Natural killer cell (primary cell): ENCODE measurements around the gene FOXP1. TPM values are rescaled to one million over a fixed set of nuclear protein-coding genes. Genes with fewer than 3 reads are reported as not detected.

Source experiments
- ATAC-seq, 3 donors: fragments of 150-1000 bp in 2 of 3; fragments of 200-7000 bp in 1 of 3; cut with Tn5 transposase; 1 replicate in 1 of 3; 2 replicates in 2 of 3; pipeline ENCODE4 v1.10.0; 2021; ENCODE audit warnings: mild to moderate bottlenecking in 2 of 3, moderate library complexity in 2 of 3
- DNase-seq, 2 donors: peaks; one replicate each; pipeline versions ENCODE4 v3.0.0 to v3.0.0-alpha.2; 2013 to 2021; ENCODE audit warnings: mixed read lengths in 1 of 2
- H3K27ac ChIP-seq: one replicate; pipeline ENCODE4 v1.5.1; 2013; ENCODE audit warnings: mild to moderate bottlenecking, low read length
- H3K27me3 ChIP-seq: one replicate; pipeline ENCODE4 v1.6.1; 2013; ENCODE audit warnings: low read length; ENCODE audit not compliant: control insufficient read depth, insufficient read depth
- H3K36me3 ChIP-seq: one replicate; pipeline ENCODE4 v1.6.1; 2013; ENCODE audit warnings: low read length; ENCODE audit not compliant: control insufficient read depth, insufficient read depth
- H3K4me1 ChIP-seq: one replicate; pipeline ENCODE4 v1.6.1; 2013; ENCODE audit warnings: low read length; ENCODE audit not compliant: control insufficient read depth, insufficient read depth
- H3K4me3 ChIP-seq: one replicate; pipeline ENCODE4 v1.5.1; 2013; ENCODE audit warnings: low read length
- H3K9me3 ChIP-seq: one replicate; pipeline ENCODE4 v1.6.1; 2013; ENCODE audit warnings: low read length; ENCODE audit not compliant: control insufficient read depth, insufficient read depth
- H3K27ac Mint-ChIP-seq, 2 donors: one replicate each; pipeline ENCODE4 v1.8.0; 2022; ENCODE audit warnings: mild to moderate bottlenecking in 2 of 2, mixed read lengths in 2 of 2, moderate library complexity in 1 of 2
- H3K27me3 Mint-ChIP-seq, 2 donors: one replicate each; pipeline ENCODE4 v1.8.0; 2022; ENCODE audit warnings: low read depth in 2 of 2, mixed read lengths in 2 of 2
- H3K36me3 Mint-ChIP-seq: one replicate; pipeline ENCODE4 v1.8.0; 2022; ENCODE audit warnings: mixed read lengths
- H3K4me1 Mint-ChIP-seq, 2 donors: one replicate each; pipeline ENCODE4 v1.8.0; 2022; ENCODE audit warnings: mixed read lengths in 2 of 2
- H3K4me3 Mint-ChIP-seq: one replicate; pipeline ENCODE4 v1.8.0; 2022; ENCODE audit warnings: mild to moderate bottlenecking, moderate library complexity, mixed read lengths
- H3K9me3 Mint-ChIP-seq, 2 donors: one replicate each; pipeline ENCODE4 v1.8.0; 2022; ENCODE audit warnings: mixed read lengths in 2 of 2
- CTCF ChIP-seq: fragments of 200-600 bp; IDR thresholded peaks from one replicate; pipeline ENCODE4 v1.8.0; 2022; ENCODE audit warnings: antibody characterized with exemption
- WGBS: methylation state at CpG from one replicate; pipeline ENCODE4 v1.1.7; 2013; ENCODE audit warnings: missing lambda C conversion rate; ENCODE audit not compliant: insufficient coverage; 5-methylcytosine and 5-hydroxymethylcytosine counted together
- intact Hi-C: fragments of 100-400 bp; cut with micrococcal nuclease; formaldehyde crosslinking; loops from one replicate; pipeline ENCODE4 v1.14.2; 2022
- total RNA-seq, 4 donors: library from RNA; stranded (reverse); fragments of 120-200 nt in 1 of 4; gene quantifications; one replicate each; pipeline versions ENCODE4 v1.2.3 to v1.2.4, GENCODE V29; 2013 to 2022

FOXP1 gene
- total RNA-seq, 3 donors from 2014 or later (not counting 1 experiment from before 2014, with no cell fraction given) = 166 to 185 (median 166) TPM

GRCh38 chr3:71585131-71585530, 1.6 kb upstream of the FOXP1 start:
- Histone ChIP-seq H3K36me3 (no peaks in the 10 kb centered on the region), H3K27ac (peak overlapping the region; percentile 80), H3K9me3 (no peaks in the 10 kb centered on the region), H3K27me3 (no peaks in the 10 kb centered on the region), H3K4me1 (peaks cover 21% of the 10 kb centered on the region), H3K4me3 (peak overlapping the region; percentile 77)
- H3K4me3 Mint-ChIP-seq = peak overlapping the region; percentile 98
- intact Hi-C loops = loop anchor here (10.0 kb wide), 1 partner anchor 1520 kb away; no protein-coding TSS in a partner anchor
- no CpG with 5 or more reads among the region's 5 CpGs for WGBS
- ATAC-seq (no peak), DNase-seq (peak in 1 of 2 donors; percentile 30)
- no peak for TF ChIP-seq CTCF
- peaks cover 6 to 8% of the 10 kb centered on the region in 2 donors for H3K27me3 Mint-ChIP-seq
- no peaks in the 10 kb centered on the region for H3K9me3 Mint-ChIP-seq
- H3K36me3 Mint-ChIP-seq = no peaks in the 10 kb centered on the region
- peak overlapping the region; percentile 90 to 94 for H3K27ac Mint-ChIP-seq
- peaks cover 27 to 47% of the 10 kb centered on the region in 2 donors for H3K4me1 Mint-ChIP-seq

- Histone ChIP-seq H3K27me3 (no peaks in the 10 kb centered on the region), H3K4me1 (peaks cover 25% of the 10 kb centered on the region), H3K27ac (peak overlapping the region; percentile 80), H3K36me3 (no peaks in the 10 kb centered on the region), H3K4me3 (peak overlapping the region; percentile 77), H3K9me3 (no peaks in the 10 kb centered on the region)
- ATAC-seq (peak in 1 of 3 donors; percentile 17), DNase-seq (peak; percentile 26 to 71)
- no peak for TF ChIP-seq CTCF
- no peaks in the 10 kb centered on the region for H3K36me3 Mint-ChIP-seq
- peaks cover 27 to 47% of the 10 kb centered on the region in 2 donors for H3K4me1 Mint-ChIP-seq
- H3K9me3 Mint-ChIP-seq = no peaks in the 10 kb centered on the region
- peak overlapping the region; percentile 98 for H3K4me3 Mint-ChIP-seq
- H3K27ac Mint-ChIP-seq = peak overlapping the region; percentile 90 to 94
- intact Hi-C loops = loop anchor here (1.0 to 10.0 kb wide), 4 partner anchors 142 to 1520 kb away; no protein-coding TSS in a partner anchor
- H3K27me3 Mint-ChIP-seq = peaks cover 6 to 10% of the 10 kb centered on the region in 2 donors
- 3% methylated on average over 15 of the region's 18 CpGs for whole genome bisulfite sequencing
These were observed 975 bp upstream of the FOXP1 start for GRCh38 chr3:71584394-71585011.

GRCh38 chr3:71582612-71583565, 639 bp downstream of the FOXP1 start:
- Histone ChIP-seq H3K27ac (peak overlapping the region; percentile 80), H3K9me3 (no peaks in the 10 kb centered on the region), H3K27me3 (no peaks in the 10 kb centered on the region), H3K4me1 (peaks cover 25% of the 10 kb centered on the region), H3K4me3 (peak overlapping the region; percentile 77), H3K36me3 (no peaks in the 10 kb centered on the region)
- DNase-seq = peak; percentile 55 to 73
- Mint-ChIP-seq H3K27ac (peak overlapping the region; percentile 90 to 94), H3K9me3 (no peaks in the 10 kb centered on the region), H3K4me1 (peaks cover 27 to 47% of the 10 kb centered on the region in 2 donors), H3K4me3 (peak overlapping the region; percentile 96), H3K36me3 (no peaks in the 10 kb centered on the region), H3K27me3 (peaks cover 6 to 11% of the 10 kb centered on the region in 2 donors)
- under 1% methylated on average over 72 of the region's 84 CpGs for WGBS
- ATAC-seq = peak; percentile 53 to 59 (median 59)
- no peak for TF ChIP-seq CTCF
- intact Hi-C loops = loop anchor here (2.0 to 10.0 kb wide), 5 partner anchors 90 to 1518 kb away; no protein-coding TSS in a partner anchor
